ENCODE results near the gene METTL24.

DNA sequence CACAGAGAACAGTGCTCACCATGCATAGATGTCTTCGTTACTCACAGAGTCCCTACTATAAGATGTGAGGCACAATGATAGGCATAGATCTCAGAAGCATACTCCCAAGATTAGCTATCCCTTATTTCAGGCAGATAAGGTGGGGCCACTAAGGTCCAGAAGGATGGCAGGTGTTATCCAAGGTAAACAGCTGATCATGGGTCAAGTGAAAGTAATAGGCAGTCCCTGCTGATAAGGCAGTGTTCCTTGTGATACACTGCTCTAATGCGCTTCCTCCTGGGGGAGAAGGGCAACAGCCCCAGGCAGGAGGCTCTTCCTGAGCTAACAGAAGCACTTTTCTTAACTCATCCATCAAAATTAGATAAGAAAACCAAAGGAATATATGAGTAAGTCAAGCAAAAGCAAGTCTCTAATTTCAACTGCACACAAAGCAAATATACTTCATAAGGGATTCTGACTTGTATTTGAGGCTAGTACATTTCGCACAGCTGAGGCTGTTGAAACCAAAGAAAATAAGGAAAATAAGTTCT, 42.2 kb downstream of the METTL24 start:
- no peak for TF ChIP-seq EZH2 (IDR thresholded peaks at IDR 0.05; ENCODE audit: insufficient read depth, poor library complexity, severe bottlenecking)
- TF ChIP-seq EZH2phosphoT487 (IDR thresholded peaks at IDR 0.05; ENCODE audit: insufficient read depth, low read depth) = no peak
